ES-I3 (cell line): ENCODE results near the gene KCNJ5.

Experiments used
- H3K36me3 ChIP-seq: 2 replicates; pipeline ENCODE4 v1.6.1; 2013; ENCODE audit warnings: mild to moderate bottlenecking, low read length, control low read depth, moderate library complexity; ENCODE audit not compliant: insufficient read depth
- H3K4me1 ChIP-seq: 2 replicates; pipeline ENCODE4 v1.6.1; 2013; ENCODE audit warnings: mild to moderate bottlenecking, control low read depth, low read length; ENCODE audit not compliant: insufficient read depth
- H3K9ac ChIP-seq: 2 replicates; pipeline ENCODE4 v1.6.1; 2013; ENCODE audit warnings: low read depth, mild to moderate bottlenecking, low read length, moderate library complexity
- H3K9me3 ChIP-seq: 2 replicates; pipeline ENCODE4 v1.6.1; 2013; ENCODE audit warnings: mild to moderate bottlenecking, low read length, moderate library complexity; ENCODE audit not compliant: control insufficient read depth, insufficient read depth

Gene KCNJ5

DNA sequence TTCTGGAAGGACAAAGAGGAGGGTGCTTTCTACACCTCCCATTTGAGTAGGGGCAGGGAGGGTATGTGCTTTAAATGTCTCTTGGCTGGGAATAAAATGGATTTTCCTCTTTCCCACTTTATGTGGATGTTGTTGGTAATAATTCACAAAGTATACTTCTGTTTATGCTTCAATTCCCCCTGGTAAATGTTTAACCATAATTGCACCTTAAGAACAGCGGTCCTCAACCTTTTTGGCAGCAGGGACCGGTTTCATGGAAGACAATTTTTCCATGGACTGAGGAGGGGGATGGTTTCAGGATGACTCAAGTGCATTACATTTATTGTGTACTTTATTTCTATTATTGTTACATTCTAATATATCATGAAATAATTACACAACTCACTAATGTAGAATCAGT, 55.5 kb downstream of the KCNJ5 start:
- Histone ChIP-seq H3K4me1 (no peaks in the 10 kb centered on the region), H3K9ac (no peak overlapping the region), H3K9me3 (no peaks in the 10 kb centered on the region), H3K36me3 (no peaks in the 10 kb centered on the region)

DNA sequence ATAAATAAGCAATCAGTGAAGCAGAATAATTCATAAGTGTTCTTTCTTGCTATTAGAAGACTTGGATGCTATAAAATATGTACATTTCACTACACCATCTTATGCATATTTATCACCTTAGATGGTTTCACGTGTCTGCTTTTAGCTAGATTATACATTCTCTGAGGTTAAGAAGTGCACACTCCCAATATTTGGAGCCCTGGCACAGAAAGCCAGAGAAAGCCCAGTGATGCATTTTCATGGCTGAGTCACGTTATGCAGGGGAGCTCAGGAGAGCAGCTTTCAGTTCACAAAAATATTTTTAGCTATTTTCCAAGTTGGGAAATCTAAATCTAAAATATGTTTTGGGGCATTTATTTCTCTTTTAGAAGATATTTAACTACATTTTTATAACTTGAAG, 56.6 kb downstream of the KCNJ5 start:
- H3K4me1 ChIP-seq: no peaks in the 10 kb centered on the region
- H3K9ac ChIP-seq: no peak overlapping the region
- H3K9me3 ChIP-seq: no peaks in the 10 kb centered on the region
- H3K36me3 ChIP-seq: no peaks in the 10 kb centered on the region

DNA sequence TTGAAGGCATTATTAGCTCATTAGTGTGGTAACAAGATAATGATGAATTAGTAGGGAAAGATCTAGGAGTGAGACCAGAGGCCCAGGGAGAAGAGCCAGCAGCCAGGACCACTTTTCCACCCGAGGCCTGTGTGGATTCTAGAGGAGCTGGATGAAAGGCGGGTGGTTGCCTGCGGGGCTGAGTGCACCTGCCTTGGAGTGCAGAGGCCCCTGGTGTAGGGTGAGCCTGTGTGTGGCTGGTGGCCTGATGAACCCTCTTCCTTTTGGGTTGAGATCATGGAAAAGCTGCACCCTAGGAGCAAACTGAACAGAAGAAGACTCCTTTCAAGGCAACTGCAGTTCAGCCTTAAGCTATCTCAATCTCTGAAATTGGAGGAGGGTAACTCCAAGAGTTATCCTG, 57.4 kb downstream of the KCNJ5 start:
- no peaks in the 10 kb centered on the region for H3K4me1 ChIP-seq
- H3K9me3 ChIP-seq: no peaks in the 10 kb centered on the region
- H3K9ac ChIP-seq: no peak overlapping the region
- no peaks in the 10 kb centered on the region for H3K36me3 ChIP-seq

DNA sequence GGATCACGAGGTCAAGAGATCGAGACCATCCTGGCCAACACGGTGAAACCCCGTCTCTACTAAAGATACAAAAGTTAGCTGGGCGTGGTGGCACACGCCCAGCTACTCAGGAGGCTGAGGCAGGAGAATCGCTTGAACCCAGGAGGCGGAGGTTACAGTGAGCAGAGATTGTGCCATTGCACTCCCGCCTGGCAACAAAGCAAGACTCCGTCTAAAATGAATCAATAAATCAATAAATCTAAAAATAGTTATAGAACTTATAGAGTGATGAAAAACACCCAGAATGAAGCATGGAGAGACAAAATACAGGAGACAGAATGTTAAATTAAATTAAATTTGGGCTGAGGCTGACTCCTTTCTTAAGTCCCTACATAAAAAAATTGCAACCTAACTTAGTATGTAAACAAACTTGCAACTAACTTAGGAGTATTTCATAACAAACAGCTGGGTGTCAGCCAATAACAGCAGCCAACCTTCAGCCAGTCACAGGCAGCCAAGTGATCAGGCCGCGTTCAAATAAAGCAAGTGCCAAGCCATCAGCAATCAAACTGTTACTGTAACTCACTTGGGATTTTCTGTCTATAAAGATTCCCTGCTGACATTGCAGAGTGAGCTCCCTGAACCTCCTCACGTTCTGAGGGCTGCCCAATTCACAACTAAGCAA, 58.8 kb downstream of the KCNJ5 start:
- Histone ChIP-seq H3K36me3 (no peaks in the 10 kb centered on the region), H3K9me3 (no peaks in the 10 kb centered on the region), H3K4me1 (no peaks in the 10 kb centered on the region), H3K9ac (no peak overlapping the region)

DNA sequence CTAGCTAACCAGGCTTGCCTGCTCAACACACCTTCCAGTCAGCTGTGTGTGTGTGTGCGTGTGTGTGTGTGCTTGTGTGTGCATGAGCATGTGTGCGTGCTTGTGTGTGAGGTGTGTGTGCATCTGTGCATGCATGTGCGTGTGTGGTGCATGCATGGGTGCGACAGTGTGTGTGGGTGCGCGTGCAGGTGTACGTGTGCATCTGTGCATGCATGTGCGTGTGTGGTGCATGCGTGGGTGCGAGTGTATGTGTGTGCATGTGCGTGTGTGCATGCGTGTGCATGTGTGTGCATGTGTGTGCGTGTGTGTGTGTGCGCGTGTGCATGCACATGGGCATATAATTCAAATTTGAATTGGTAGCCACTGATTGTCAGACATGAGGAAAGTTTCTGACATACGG, 62.0 kb downstream of the KCNJ5 start:
- Histone ChIP-seq H3K9ac (no peak overlapping the region), H3K36me3 (no peaks in the 10 kb centered on the region)

DNA sequence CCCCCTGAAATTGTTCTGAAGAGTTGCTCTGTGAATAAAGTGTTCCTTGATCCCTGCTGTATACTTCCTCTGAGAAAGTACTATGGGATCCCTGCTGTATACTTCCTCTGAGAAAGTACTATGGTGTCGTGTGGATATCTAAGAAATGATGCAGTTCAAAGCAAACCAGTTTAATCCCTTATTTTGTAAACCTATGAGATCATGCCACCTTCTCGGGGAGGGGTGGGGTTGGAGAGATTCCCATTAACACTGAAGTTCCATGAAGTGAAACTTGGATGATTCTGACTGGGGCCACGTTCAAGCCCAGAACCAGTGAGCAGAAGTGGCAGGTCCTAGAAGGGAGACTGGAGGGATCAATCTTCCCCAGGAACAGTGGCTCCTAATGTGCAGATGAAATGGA, 64.5 kb downstream of the KCNJ5 start:
- Histone ChIP-seq H3K4me1 (no peaks in the 10 kb centered on the region), H3K9ac (no peak overlapping the region), H3K36me3 (no peaks in the 10 kb centered on the region), H3K9me3 (no peaks in the 10 kb centered on the region)

More for the DNA sequence above, 62.0 kb downstream of the KCNJ5 start:
- Histone ChIP-seq H3K4me1 (no peaks in the 10 kb centered on the region), H3K9me3 (no peaks in the 10 kb centered on the region)

DNA sequence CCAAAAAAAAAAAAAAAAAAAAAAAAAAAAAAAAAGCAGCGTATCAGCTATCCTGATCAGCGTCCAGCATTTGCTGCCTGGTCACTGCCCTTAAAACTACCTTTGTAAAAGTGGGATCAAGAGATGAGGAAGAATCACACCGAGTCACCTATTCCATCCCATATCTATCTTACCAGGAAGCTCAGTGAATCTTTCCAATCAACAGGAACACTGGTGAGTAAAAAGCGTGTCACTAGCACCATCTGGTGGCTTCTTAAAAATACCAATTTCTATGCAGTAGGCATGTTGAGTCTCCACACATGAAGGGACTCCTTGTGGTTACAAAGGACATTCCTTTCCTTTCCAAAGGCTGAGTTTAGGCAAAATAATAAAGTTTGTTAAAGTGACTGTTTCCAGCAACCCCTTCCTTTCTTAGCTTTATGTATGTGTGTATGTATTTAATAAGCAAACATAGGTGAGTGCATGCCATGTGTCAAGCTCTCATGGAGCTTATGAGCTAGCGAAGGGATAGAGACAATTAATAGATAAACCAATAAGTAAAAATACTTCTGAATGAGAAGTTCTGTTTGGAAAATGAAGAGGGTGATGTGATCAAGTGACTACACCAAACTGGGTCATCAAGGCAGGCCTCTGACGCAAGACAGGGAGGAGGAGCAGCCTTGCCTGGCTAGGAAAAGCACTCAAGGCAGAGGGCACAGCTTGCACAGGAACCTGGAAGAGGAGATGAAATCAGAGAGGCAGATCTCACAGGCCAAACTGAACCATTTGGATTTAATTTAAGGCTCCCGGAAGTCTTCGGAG, 65.4 kb downstream of the KCNJ5 start:
- no peak overlapping the region for H3K9ac ChIP-seq
- no peaks in the 10 kb centered on the region for H3K4me1 ChIP-seq
- no peaks in the 10 kb centered on the region for H3K9me3 ChIP-seq
- H3K36me3 ChIP-seq: no peaks in the 10 kb centered on the region

DNA sequence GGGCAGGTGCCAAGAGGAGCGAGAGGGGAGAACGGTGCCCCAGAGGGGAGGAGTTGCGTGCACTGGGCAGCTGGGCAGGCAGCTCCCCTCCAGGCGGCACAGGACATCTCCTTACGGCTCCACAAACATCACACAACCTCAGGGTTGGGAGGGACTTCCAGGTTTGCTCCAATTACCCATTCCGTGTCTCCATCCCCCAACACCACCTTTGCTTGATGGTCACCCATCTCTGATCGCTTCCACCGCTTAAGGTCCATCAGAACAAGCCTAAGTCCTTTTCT, 66.0 kb downstream of the KCNJ5 start:
- H3K9me3 ChIP-seq: no peaks in the 10 kb centered on the region
- H3K4me1 ChIP-seq: no peaks in the 10 kb centered on the region
- no peaks in the 10 kb centered on the region for H3K36me3 ChIP-seq
- no peak overlapping the region for H3K9ac ChIP-seq

DNA sequence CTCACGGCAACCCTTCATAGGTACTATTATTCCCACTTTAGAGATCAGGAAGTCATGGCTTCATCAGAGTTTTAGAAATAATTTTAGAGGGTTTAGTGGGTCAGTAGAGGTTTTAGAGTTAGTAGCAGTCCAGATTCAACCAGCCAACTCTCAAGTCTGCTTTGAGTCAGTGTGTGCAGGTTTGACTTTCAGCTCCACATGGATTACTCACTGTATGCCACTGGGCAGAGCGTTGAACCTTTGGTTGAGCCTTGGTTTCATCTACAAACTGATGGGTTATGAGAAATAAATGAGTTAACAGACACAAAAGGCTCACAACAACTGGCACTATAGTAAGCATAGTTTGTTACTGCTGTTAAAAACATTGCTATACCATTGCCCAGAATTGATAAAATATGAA, 70.5 kb downstream of the KCNJ5 start:
- Histone ChIP-seq H3K9ac (no peak overlapping the region), H3K4me1 (no peaks in the 10 kb centered on the region), H3K36me3 (no peaks in the 10 kb centered on the region), H3K9me3 (no peaks in the 10 kb centered on the region)

DNA sequence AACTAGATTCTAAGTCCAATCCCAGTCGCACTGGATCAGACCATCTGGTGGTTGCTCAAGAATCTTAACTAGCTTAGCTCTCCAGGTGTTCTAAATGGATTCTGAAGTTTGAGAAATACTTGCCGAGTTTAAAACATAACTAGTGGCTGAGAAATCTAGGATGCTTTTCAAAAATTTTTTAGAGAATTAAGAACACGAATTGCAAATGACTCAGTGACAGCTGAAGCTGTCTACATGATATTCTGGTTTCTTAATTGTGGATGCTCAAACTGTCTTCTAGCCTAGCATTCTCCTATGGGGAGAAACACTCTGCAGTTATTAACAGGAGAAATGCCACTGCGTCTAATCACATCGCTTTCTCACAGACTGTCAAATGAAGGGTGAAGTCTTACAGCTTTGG, 71.7 kb downstream of the KCNJ5 start:
- H3K9ac ChIP-seq: no peak overlapping the region
- no peaks in the 10 kb centered on the region for H3K4me1 ChIP-seq
- no peaks in the 10 kb centered on the region for H3K9me3 ChIP-seq
- H3K36me3 ChIP-seq: no peaks in the 10 kb centered on the region

DNA sequence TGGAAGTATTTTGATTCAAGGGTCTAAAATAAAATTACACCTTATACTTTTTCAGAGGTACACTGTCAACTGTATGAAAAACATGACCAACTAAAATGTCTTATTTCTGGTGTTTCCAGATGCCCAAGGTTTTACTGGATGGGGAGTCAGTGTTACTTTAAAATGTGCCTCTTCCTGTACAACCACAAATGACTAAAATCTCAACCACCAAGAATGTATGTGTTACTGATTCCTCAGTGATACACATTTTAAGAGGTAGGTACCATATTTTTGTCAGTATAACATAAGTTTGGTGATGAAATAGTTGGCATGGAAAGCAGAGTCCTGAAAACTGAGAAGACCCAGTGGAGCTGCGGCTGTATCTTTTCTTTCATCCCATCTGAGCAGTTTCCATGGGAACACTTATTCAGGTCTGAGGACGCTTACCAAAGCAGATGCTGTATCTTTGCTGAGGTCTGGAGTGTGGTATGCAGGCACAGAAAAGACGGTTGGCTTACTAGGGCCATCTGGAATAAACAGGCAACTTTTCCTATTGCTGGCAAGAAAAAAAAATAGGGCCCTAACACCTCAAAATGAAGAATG, 72.7 kb downstream of the KCNJ5 start:
- Histone ChIP-seq H3K9me3 (no peaks in the 10 kb centered on the region), H3K9ac (no peak overlapping the region), H3K4me1 (no peaks in the 10 kb centered on the region), H3K36me3 (no peaks in the 10 kb centered on the region)

DNA sequence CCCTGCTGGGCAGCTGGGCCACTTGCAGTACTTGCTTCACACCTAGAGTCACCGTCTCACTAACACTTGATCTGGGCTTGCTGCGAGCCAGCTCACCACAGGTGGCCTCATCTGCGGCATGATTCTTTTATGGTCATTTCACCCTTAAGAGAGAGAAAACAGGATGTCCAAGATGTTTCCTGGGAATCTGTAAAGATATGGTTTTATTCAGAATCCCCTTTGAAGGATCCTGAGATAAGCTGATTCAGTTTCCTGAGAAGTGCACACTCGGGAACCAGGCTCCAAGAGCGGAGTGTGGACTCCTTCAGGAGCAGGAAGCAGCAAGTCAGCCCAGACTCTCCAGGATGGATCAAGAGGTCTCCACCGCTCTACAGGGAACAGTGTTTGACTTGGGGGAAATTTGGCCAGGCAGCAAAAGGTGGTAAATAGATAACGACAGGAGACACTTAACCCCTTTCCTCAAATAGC, 73.3 kb downstream of the KCNJ5 start:
- Histone ChIP-seq H3K9me3 (no peaks in the 10 kb centered on the region), H3K36me3 (no peaks in the 10 kb centered on the region), H3K9ac (no peak overlapping the region), H3K4me1 (no peaks in the 10 kb centered on the region)

DNA sequence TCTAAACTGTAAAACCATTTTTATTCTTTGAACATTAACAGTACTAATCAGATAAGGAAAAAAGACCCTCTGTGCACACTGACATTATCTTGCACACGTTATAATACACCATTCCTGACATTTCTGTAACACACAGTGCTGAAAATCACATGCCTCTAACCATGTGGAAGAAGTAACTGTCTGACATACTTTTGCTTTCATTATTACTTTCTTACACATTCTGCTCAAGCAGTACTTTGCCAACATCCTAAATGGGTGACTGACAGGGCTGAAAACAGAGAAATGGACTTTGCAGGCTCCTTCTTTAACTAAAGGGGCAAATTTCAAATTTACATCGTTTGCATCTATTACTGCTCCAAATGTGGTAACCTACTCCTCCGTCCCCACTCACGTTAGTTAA, 74.3 kb downstream of the KCNJ5 start:
- H3K9me3 ChIP-seq: no peaks in the 10 kb centered on the region

DNA sequence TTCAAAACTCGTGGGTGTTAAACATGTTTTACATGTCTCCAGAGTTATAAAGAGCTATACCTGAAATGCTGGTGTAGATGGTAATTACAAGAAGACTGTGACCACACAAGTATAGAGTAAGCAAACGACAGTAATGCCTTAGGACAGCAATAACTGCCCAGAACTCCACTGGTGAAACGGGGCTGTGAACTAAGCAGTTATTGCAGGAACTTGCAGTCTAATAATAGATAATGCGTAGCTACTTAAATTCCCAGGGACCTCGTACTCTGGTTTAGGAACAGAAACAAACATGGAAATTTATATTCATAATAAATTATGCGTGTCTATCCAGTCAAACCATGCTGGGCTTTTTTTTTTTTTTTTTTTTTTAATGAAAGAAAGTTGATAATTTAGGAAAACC, 76.4 kb downstream of the KCNJ5 start:
- Histone ChIP-seq H3K9ac (no peak overlapping the region), H3K36me3 (no peaks in the 10 kb centered on the region), H3K9me3 (no peaks in the 10 kb centered on the region), H3K4me1 (no peaks in the 10 kb centered on the region)

More for the DNA sequence above, 74.3 kb downstream of the KCNJ5 start:
- Histone ChIP-seq H3K36me3 (no peaks in the 10 kb centered on the region), H3K4me1 (no peaks in the 10 kb centered on the region), H3K9ac (no peak overlapping the region)

DNA sequence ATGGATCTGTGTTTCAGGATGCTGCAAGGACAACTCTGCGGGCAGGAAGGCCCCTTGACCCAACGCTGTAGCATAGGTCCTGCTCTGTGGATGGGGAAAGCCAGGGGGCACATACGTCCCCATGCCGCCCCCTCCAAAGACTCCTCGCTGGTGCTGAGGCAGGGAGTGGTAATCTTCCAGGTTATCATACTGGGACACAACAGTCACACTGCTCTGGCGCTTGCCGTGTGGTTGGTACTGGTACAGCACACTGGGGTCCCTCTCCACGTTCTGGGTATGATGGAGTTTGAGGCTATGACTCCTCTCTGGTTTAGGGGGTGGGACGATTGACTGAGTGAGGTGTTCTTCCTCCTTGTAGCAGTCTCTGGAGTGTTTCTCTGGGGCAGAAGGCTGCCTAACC, 77.8 kb downstream of the KCNJ5 start:
- no peaks in the 10 kb centered on the region for H3K9me3 ChIP-seq
- H3K9ac ChIP-seq: no peak overlapping the region
- no peaks in the 10 kb centered on the region for H3K4me1 ChIP-seq
- no peaks in the 10 kb centered on the region; the same call in 1 of the 2 replicates for H3K36me3 ChIP-seq
